Stomach (tissue), 9 donors: ENCODE data around the gene PIP5K1B. TPM values are rescaled to one million over a fixed set of nuclear protein-coding genes. Genes with fewer than 3 reads are reported as not detected.
A peak's percentile ranks its signal among the peaks of the same experiment; 100 is the strongest.

Experiments used
- DNase-seq, 2 donors: peaks; one replicate each; pipeline versions ENCODE4 v3.0.0 to v3.0.0-alpha.2; 2013 to 2019
- H3K27ac ChIP-seq, 5 donors: fragments of 200-600 bp in 4 of 5; sonication (generic) in 4 of 5; one replicate each; pipeline ENCODE4 v1.5.1; 2013 to 2019; ENCODE audit warnings: mild to moderate bottlenecking in 1 of 5, moderate library complexity in 1 of 5
- H3K27me3 ChIP-seq, 3 donors: fragments of 200-600 bp; sonication (generic); one replicate each; pipeline ENCODE4 v1.5.1; 2017 to 2019; ENCODE audit warnings: mixed run types in 1 of 3
- H3K36me3 ChIP-seq, 4 donors: fragments of 200-600 bp; sonication (generic); 1 replicate in 3 of 4; 2 replicates in 1 of 4; pipeline ENCODE4 v1.5.1; 2016 to 2019
- H3K4me1 ChIP-seq, 4 donors: fragments of 200-600 bp; sonication (generic); one replicate each; pipeline ENCODE4 v1.5.1; 2016 to 2019
- H3K4me3 ChIP-seq, 4 donors: fragments of 200-600 bp; sonication (generic) in 3 of 4; one replicate each; pipeline ENCODE4 v1.5.1; 2016 to 2019; ENCODE audit warnings: mild to moderate bottlenecking in 1 of 4
- H3K9me3 ChIP-seq, 4 donors: fragments of 200-600 bp; sonication (generic); one replicate each; pipeline ENCODE4 v1.5.1; 2016 to 2019
- EP300 ChIP-seq: sonication (generic); formaldehyde crosslinking; IDR thresholded peaks from one replicate; pipeline ENCODE4 v1.6.1; 2017; ENCODE audit warnings: antibody characterized with exemption
- POLR2A ChIP-seq, 4 donors: fragments of 450-650 bp; IDR thresholded peaks; one replicate each; pipeline ENCODE4 v1.6.1; 2016; ENCODE audit warnings: antibody characterized with exemption in 4 of 4, control low read depth in 2 of 4, mild to moderate bottlenecking in 1 of 4, moderate library complexity in 1 of 4
- POLR2AphosphoS5 ChIP-seq, 3 donors: sonication (generic); formaldehyde crosslinking; IDR thresholded peaks; one replicate each; pipeline ENCODE4 v1.6.1; 2016; ENCODE audit warnings: antibody characterized with exemption in 3 of 3
- WGBS, 5 donors: extraction: QIAGEN DNeasy Blood & Tissue Kit in 3 of 5; methylation state at CpG; one replicate each; pipeline versions ENCODE4 v1.1.5 to v1.1.7; 2013 to 2018; 5-methylcytosine and 5-hydroxymethylcytosine counted together
- intact Hi-C: fragments of 100-400 bp; cut with DNase I; formaldehyde crosslinking; loops from one replicate; pipeline ENCODE4 v1.15.1; 2023; ENCODE audit warnings: low total_unique reads
- polyA plus RNA-seq, 3 donors: library from polyadenylated mRNA; stranded (reverse); fragments of 200-250 nt; gene quantifications; one replicate each; pipeline ENCODE4 v1.2.3, GENCODE V29; 2013
- total RNA-seq, 5 donors: library from RNA; depleted of rRNA; stranded (reverse); fragments of >200 nt; gene quantifications; one replicate each; pipeline versions ENCODE4 v1.1.0 to v1.2.3, GENCODE V29; 2014 to 2016
- TF ChIP-seq, protein P1 (sequence below), 7 experiments: fragments of 450-650 bp in 4 of 7; fragments of 200-600 bp in 3 of 7; sonication (generic) in 3 of 7; IDR thresholded peaks; one replicate each; pipeline ENCODE4 v1.5.1; 2016 to 2019; ENCODE audit warnings: antibody characterized with exemption in 7 of 7, control low read depth in 2 of 7, mild to moderate bottlenecking in 1 of 7
- donor health status: healthy with polysubstance abuse.
- donor health status: Bipolar disorder and iron deficiency.
- donor health status: healthy.

The PIP5K1B gene
- total and polyA plus RNA-seq, 8 donors = 2.3 to 33.8 (median 16.6) TPM

DNA sequence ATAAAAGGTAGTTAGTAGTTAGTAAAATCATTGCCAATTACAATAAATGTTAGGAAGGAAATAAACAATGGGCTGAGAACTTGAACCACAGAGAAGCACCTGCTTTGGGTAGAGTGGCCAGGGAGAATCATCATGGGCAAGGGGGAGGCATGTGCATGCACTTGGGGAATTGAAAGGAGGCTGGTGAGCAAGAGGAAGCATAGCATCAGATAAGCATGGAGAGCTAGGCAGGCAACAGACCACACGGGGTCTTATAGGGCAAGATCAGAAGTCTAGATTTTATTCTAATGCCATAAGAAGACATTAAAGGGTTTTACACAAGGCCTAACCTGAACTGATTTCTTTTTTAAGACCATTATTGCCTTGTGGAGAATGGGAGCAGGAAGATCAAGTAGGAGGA is 93.4 kb downstream of the PIP5K1B start:
- DNase-seq = no peak
- no peaks in the 10 kb centered on the region for H3K9me3 ChIP-seq
- H3K36me3 ChIP-seq = no peaks in the 10 kb centered on the region
- H3K4me3 ChIP-seq = no peak overlapping the region
- TF ChIP-seq POLR2A (IDR thresholded peaks at IDR 0.05) (no peak), POLR2AphosphoS5 (IDR thresholded peaks at IDR 0.05) (no peak), EP300 (no peak)
- TF ChIP-seq, protein P1, sequence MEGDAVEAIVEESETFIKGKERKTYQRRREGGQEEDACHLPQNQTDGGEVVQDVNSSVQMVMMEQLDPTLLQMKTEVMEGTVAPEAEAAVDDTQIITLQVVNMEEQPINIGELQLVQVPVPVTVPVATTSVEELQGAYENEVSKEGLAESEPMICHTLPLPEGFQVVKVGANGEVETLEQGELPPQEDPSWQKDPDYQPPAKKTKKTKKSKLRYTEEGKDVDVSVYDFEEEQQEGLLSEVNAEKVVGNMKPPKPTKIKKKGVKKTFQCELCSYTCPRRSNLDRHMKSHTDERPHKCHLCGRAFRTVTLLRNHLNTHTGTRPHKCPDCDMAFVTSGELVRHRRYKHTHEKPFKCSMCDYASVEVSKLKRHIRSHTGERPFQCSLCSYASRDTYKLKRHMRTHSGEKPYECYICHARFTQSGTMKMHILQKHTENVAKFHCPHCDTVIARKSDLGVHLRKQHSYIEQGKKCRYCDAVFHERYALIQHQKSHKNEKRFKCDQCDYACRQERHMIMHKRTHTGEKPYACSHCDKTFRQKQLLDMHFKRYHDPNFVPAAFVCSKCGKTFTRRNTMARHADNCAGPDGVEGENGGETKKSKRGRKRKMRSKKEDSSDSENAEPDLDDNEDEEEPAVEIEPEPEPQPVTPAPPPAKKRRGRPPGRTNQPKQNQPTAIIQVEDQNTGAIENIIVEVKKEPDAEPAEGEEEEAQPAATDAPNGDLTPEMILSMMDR (IDR thresholded peaks at IDR 0.05) = no peak
- WGBS, 5 donors = 61 to 74% (median 67%) methylated on average over 1 of the region's 1 CpG
- H3K4me1 ChIP-seq = peaks cover 0 to 20% (median 5%) of the 10 kb centered on the region in 4 donors
- intact Hi-C loops = no loop called here
- no peaks in the 10 kb centered on the region for H3K27me3 ChIP-seq
- no peak overlapping the region for H3K27ac ChIP-seq

DNA sequence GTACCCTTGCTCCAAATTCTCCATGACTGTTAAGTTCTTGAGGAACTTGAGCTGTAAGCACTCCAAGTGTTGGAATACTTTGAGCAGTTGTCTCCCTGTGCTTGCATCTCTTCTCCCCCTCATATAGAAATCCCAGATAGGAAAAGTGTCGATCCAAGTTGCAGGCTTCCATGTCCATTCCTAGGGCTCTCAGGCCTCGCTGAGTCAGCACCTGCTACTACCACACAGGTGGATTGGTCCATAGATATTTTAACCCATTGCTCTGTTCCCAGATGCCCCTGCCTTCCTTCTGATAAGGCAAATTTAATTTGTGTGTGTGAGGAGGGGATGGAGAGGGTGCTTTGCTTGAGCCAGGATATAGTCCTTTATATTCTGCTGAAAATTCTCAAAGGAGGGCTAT is 95.8 kb downstream of the PIP5K1B start:
- Histone ChIP-seq H3K4me3 (no peak overlapping the region), H3K36me3 (no peaks in the 10 kb centered on the region), H3K27ac (no peak overlapping the region), H3K9me3 (no peaks in the 10 kb centered on the region), H3K4me1 (peaks cover 0 to 13% (median 6%) of the 10 kb centered on the region in 4 donors), H3K27me3 (no peaks in the 10 kb centered on the region)
- intact Hi-C loops = no loop called here
- no peak for DNase-seq
- 82 to 97% (median 90%) methylated on average over 2 of the region's 2 CpGs for WGBS, 5 donors
- no peak for TF ChIP-seq POLR2A (IDR thresholded peaks at IDR 0.05)
- TF ChIP-seq EP300 = no peak
- no peak for TF ChIP-seq POLR2AphosphoS5 (IDR thresholded peaks at IDR 0.05)
- TF ChIP-seq, protein P1 (IDR thresholded peaks at IDR 0.05) = no peak

DNA sequence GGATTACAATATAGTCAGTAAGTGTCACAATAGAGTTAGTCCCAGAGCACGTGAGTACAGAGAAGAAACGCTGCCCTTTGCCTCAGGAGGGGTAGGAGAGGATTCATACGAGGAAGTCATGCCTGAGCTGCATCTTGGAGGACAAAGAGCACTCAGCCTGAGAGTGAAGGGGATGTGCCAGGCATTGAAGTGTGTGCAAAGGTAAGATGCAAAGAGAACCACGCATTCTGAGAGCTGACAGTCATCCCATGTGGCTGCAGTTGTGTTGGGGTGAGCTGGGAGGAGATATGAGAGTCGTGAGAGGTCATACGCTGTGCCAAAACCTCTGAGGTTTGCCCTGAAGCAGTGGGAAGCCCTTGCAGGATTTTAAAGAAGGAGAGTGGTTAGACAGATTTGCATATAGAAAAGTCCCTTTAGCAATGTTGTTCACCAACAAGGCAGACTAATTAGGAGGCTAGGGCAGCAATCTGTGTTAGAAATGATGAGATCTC is 97.5 kb downstream of the PIP5K1B start:
- no peaks in the 10 kb centered on the region for H3K36me3 ChIP-seq
- H3K27me3 ChIP-seq = no peaks in the 10 kb centered on the region
- WGBS, 5 donors = 63 to 80% (median 78%) methylated on average over 6 of the region's 6 CpGs
- no peaks in the 10 kb centered on the region for H3K9me3 ChIP-seq
- peaks cover 0 to 20% (median 12%) of the 10 kb centered on the region in 4 donors for H3K4me1 ChIP-seq
- TF ChIP-seq, protein P1 (IDR thresholded peaks at IDR 0.05) = no peak
- no peak for TF ChIP-seq POLR2AphosphoS5 (IDR thresholded peaks at IDR 0.05)
- TF ChIP-seq POLR2A (IDR thresholded peaks at IDR 0.05) = no peak
- intact Hi-C loops = no loop called here
- H3K4me3 ChIP-seq = no peak overlapping the region
- no peak overlapping the region for H3K27ac ChIP-seq
- DNase-seq = no peak

DNA sequence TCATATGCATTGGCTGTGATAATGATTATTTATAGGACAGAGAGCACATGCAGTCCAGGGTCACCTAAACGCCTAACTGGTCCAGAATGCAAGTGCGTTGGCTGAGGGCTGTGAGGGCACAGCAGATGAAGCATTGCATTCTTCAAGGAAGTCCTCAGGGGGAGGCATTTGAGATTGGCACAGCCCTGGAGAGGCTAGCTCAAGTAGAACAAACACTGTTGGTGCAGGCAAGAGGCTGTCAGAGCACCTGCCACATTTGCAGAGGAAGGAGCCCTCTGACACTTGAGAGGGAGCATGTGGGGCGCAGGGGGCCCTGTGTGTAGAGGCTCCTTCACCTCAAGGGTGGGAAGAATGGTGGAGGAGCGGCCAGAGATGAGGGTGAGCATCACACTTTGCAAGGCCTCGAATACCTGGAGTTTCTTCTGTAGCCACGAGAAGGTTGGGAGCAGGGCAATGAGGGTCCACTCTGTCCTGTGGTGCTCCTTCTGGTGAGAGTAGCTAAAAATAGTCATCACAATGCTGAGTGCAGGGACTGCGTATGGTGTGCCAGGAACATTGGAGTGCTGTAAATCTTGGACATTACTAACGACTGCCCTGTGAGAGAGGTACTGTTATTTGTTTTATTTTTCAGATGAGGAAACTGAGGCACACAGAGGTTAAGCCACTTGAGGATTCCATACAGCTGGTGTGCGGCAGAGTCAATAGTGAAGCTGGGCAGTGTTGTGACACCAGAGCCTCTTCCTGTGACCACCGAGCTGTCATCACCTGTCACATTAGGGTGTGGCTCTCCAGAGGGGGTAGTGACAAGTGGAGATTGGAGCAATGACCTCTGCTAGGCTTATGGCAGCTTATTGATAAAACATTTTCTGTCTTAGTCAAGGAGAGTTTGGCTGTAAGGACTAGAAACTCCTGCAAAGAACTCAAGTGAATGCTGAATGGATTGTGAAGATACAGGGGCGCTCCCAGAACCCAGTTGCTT is 100.2 kb downstream of the PIP5K1B start:
- peak overlapping the region in 2 of 5 donors; percentile 4 to 26 for H3K27ac ChIP-seq
- no peaks in the 10 kb centered on the region for H3K9me3 ChIP-seq
- no peaks in the 10 kb centered on the region for H3K36me3 ChIP-seq
- no peak overlapping the region for H3K4me3 ChIP-seq
- intact Hi-C loops = no loop called here
- peaks cover 0 to 20% (median 12%) of the 10 kb centered on the region in 4 donors for H3K4me1 ChIP-seq
- TF ChIP-seq EP300 (no peak), POLR2AphosphoS5 (IDR thresholded peaks at IDR 0.05) (no peak), POLR2A (IDR thresholded peaks at IDR 0.05) (no peak)
- TF ChIP-seq, protein P1 (IDR thresholded peaks at IDR 0.05) = no peak
- WGBS, 5 donors = 67 to 77% (median 72%) methylated on average over 11 of the region's 11 CpGs
- DNase-seq = no peak
- no peaks in the 10 kb centered on the region for H3K27me3 ChIP-seq
